H9 (cell line): ENCODE data around the gene DNAI7. TPM values are rescaled to one million over a fixed set of nuclear protein-coding genes. Genes with fewer than 3 reads are reported as not detected.

ENCODE experiments used
- DNase-seq: peaks from one replicate; pipeline ENCODE4 v3.0.0-alpha.2; 2017
- H2AFZ ChIP-seq: one replicate; pipeline ENCODE4 v1.6.1; 2013; ENCODE audit warnings: mild to moderate bottlenecking, low read length, control low read depth, moderate library complexity
- H2AK5ac ChIP-seq: 2 replicates; pipeline ENCODE4 v1.6.1; 2013; ENCODE audit warnings: low read length, control low read depth, mixed read lengths; ENCODE audit not compliant: insufficient read length
- H2BK120ac ChIP-seq: one replicate; pipeline ENCODE4 v1.6.1; 2013; ENCODE audit warnings: low read depth, mild to moderate bottlenecking, low read length, control low read depth, inconsistent platforms; ENCODE audit not compliant: poor library complexity, severe bottlenecking
- H2BK12ac ChIP-seq: 2 replicates; pipeline ENCODE4 v1.6.1; 2013; ENCODE audit warnings: low read length, control low read depth, mixed read lengths, low read depth; ENCODE audit not compliant: insufficient read length
- H2BK15ac ChIP-seq: 2 replicates; pipeline ENCODE4 v1.6.1; 2013; ENCODE audit warnings: low read depth, low read length, control low read depth
- H2BK20ac ChIP-seq: one replicate; pipeline ENCODE4 v1.6.1; 2013; ENCODE audit warnings: low read depth, mild to moderate bottlenecking, low read length, control low read depth, inconsistent platforms; ENCODE audit not compliant: poor library complexity, severe bottlenecking
- H2BK5ac ChIP-seq: 2 replicates; pipeline ENCODE4 v1.6.1; 2013; ENCODE audit warnings: low read length, control low read depth, mixed read lengths; ENCODE audit not compliant: insufficient read length
- H3K14ac ChIP-seq: 2 replicates; pipeline ENCODE4 v1.6.1; 2013; ENCODE audit warnings: low read length, control low read depth; ENCODE audit not compliant: insufficient read depth
- H3K18ac ChIP-seq: 2 replicates; pipeline ENCODE4 v1.6.1; 2013; ENCODE audit warnings: low read depth, mild to moderate bottlenecking, mixed read lengths, low read length, control low read depth; ENCODE audit not compliant: insufficient read length
- H3K23ac ChIP-seq: 2 replicates; pipeline ENCODE4 v1.6.1; 2013; ENCODE audit warnings: low read length, control low read depth, mixed read lengths, low read depth; ENCODE audit not compliant: insufficient read length
- H3K23me2 ChIP-seq: 2 replicates; pipeline ENCODE4 v1.6.1; 2013; ENCODE audit warnings: low read depth, mild to moderate bottlenecking, mixed read lengths, low read length, control low read depth; ENCODE audit not compliant: insufficient read length, poor library complexity, severe bottlenecking
- H3K27ac ChIP-seq: 2 replicates; pipeline ENCODE4 v1.5.1; 2013; ENCODE audit warnings: low read length, control low read depth, mixed read lengths, low read depth; ENCODE audit not compliant: insufficient read length
- H3K27me3 ChIP-seq: 2 replicates; pipeline ENCODE4 v1.6.1; 2013; ENCODE audit warnings: low read length, control low read depth, inconsistent platforms; ENCODE audit not compliant: insufficient read depth
- H3K4ac ChIP-seq: 2 replicates; pipeline ENCODE4 v1.6.1; 2013; ENCODE audit warnings: low read depth, mild to moderate bottlenecking, control low read depth, inconsistent platforms, low read length, moderate library complexity
- H3K4me1 ChIP-seq: 2 replicates; pipeline ENCODE4 v1.6.1; 2013; ENCODE audit warnings: low read length, control low read depth, inconsistent platforms; ENCODE audit not compliant: insufficient read depth
- H3K4me2 ChIP-seq: 2 replicates; pipeline ENCODE4 v1.6.1; 2013; ENCODE audit warnings: low read length, control low read depth, mixed read lengths; ENCODE audit not compliant: insufficient read length, insufficient read depth
- H3K56ac ChIP-seq: 2 replicates; pipeline ENCODE4 v1.6.1; 2013; ENCODE audit warnings: low read depth, mild to moderate bottlenecking, mixed read lengths, low read length, control low read depth; ENCODE audit not compliant: insufficient read length
- H3K79me1 ChIP-seq: 2 replicates; pipeline ENCODE4 v1.6.1; 2013; ENCODE audit warnings: low read depth, mild to moderate bottlenecking, moderate library complexity, low read length, control low read depth, inconsistent platforms; ENCODE audit not compliant: insufficient read depth, poor library complexity, severe bottlenecking
- H3K79me2 ChIP-seq: 2 replicates; pipeline ENCODE4 v1.6.1; 2013; ENCODE audit warnings: low read length, control low read depth, inconsistent platforms; ENCODE audit not compliant: insufficient read depth
- H3K9ac ChIP-seq: 2 replicates; pipeline ENCODE4 v1.6.1; 2013; ENCODE audit warnings: low read length, control low read depth, mixed read lengths; ENCODE audit not compliant: insufficient read length; ENCODE audit errors: extremely low read depth
- H3K9me3 ChIP-seq: one replicate; pipeline ENCODE4 v1.6.1; 2013; ENCODE audit warnings: low read depth, low read length, inconsistent platforms; ENCODE audit not compliant: control insufficient read depth
- H3T11ph ChIP-seq: one replicate; pipeline ENCODE4 v1.6.1; 2013; ENCODE audit warnings: mild to moderate bottlenecking, low read length, control low read depth, inconsistent platforms
- H4K20me1 ChIP-seq: one replicate; pipeline ENCODE4 v1.6.1; 2013; ENCODE audit not compliant: control insufficient read depth, insufficient read length, insufficient read depth
- H4K5ac ChIP-seq: 2 replicates; pipeline ENCODE4 v1.6.1; 2013; ENCODE audit warnings: low read depth, mild to moderate bottlenecking, mixed read lengths, low read length, control low read depth; ENCODE audit not compliant: insufficient read length
- H4K8ac ChIP-seq: replicated peaks from 2 replicates; pipeline ENCODE4 v1.6.1; 2013; ENCODE audit warnings: low read length, control low read depth, mixed read lengths, low read depth; ENCODE audit not compliant: insufficient read length
- H4K91ac ChIP-seq: 2 replicates; pipeline ENCODE4 v1.6.1; 2013; ENCODE audit warnings: low read depth, mild to moderate bottlenecking, moderate library complexity, mixed read lengths, low read length, control low read depth; ENCODE audit not compliant: insufficient read length
- H3K27ac Mint-ChIP-seq, 3 experiments: 2 replicates in 2 of 3; 3 replicates in 1 of 3; pipeline ENCODE4 v1.8.0; 2020 to 2021; ENCODE audit warnings: mixed read lengths in 3 of 3, mild to moderate bottlenecking in 1 of 3, moderate library complexity in 1 of 3
- H3K27me3 Mint-ChIP-seq: 2 replicates; pipeline ENCODE4 v1.8.0; 2021; ENCODE audit warnings: low read depth, mild to moderate bottlenecking, moderate library complexity, mixed read lengths
- H3K36me3 Mint-ChIP-seq, 3 experiments: 2 replicates in 2 of 3; 3 replicates in 1 of 3; pipeline ENCODE4 v1.8.0; 2020 to 2021; ENCODE audit warnings: low read depth in 3 of 3, mixed read lengths in 3 of 3; ENCODE audit not compliant: insufficient read depth in 1 of 3
- H3K4me1 Mint-ChIP-seq, 2 experiments: 2 replicates each; pipeline ENCODE4 v1.8.0; 2020; ENCODE audit warnings: mixed read lengths in 2 of 2
- H3K4me3 Mint-ChIP-seq, 2 experiments: 2 replicates in 1 of 2; 3 replicates in 1 of 2; pipeline ENCODE4 v1.8.0; 2020 to 2021; ENCODE audit warnings: mild to moderate bottlenecking in 2 of 2, mixed read lengths in 2 of 2, moderate library complexity in 1 of 2
- H3K9me3 Mint-ChIP-seq, 2 experiments: 2 replicates in 1 of 2; 3 replicates in 1 of 2; pipeline ENCODE4 v1.8.0; 2020; ENCODE audit warnings: mild to moderate bottlenecking in 2 of 2, mixed read lengths in 2 of 2, moderate library complexity in 1 of 2
- WGBS: extraction: QIAGEN DNeasy Blood & Tissue Kit; methylation state at CpG from one replicate; pipeline ENCODE4 v1.1.7; 2013; ENCODE audit warnings: missing lambda C conversion rate, low lambda C conversion rate, mixed read lengths; ENCODE audit not compliant: insufficient read length; ENCODE audit errors: extremely low coverage; 5-methylcytosine and 5-hydroxymethylcytosine counted together
- total RNA-seq: library from RNA; stranded (reverse); gene quantifications from 2 replicates; pipeline ENCODE4 v1.2.1, GENCODE V29; 2021
- TF ChIP-seq, protein P1 (sequence below): fragments of 200-600 bp; sonication (generic); conservative IDR thresholded peaks from 3 replicates; pipeline ENCODE4 v1.8.0; 2021; ENCODE audit warnings: antibody characterized with exemption, mild to moderate bottlenecking

The DNAI7 gene
- total RNA-seq, 1 experiment from 2014 or later = not detected

DNA sequence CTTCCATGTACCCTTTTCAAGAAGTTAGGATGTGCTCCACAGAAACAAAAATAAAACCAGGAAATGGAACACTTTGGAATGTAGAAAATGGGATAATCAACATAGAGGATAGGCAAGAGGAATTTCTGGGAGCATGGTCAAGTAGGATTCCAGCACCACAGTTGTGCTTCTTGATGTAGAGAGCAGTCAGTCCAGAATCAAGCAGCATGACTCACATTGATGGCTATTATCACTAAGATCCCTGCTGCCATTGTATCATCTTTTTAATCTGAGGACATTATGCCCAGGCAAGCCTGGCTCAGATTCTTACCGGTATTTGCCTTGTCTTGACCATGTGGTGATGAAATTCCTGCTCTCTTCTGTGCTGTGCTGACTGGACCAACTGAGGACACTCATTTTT lies 5.7 kb upstream of the DNAI7 start:
- DNase-seq = no peak
- WGBS = no CpG with 5 or more reads among the region's 1 CpG

More for the DNA sequence above, 5.7 kb upstream of the DNAI7 start:
- Histone ChIP-seq H3K56ac (no peak overlapping the region), H4K5ac (no peak overlapping the region), H3K18ac (no peak overlapping the region), H3K79me2 (no peaks in the 10 kb centered on the region), H2BK15ac (no peak overlapping the region), H3K4me1 (no peaks in the 10 kb centered on the region), H2AK5ac (no peak overlapping the region), H3K4me2 (no peak overlapping the region), H2BK20ac (no peak overlapping the region), H3K14ac (no peak overlapping the region), H3K9me3 (no peaks in the 10 kb centered on the region), H2BK12ac (no peak overlapping the region), H3K27ac (no peak overlapping the region), H3K27me3 (no peaks in the 10 kb centered on the region), H3K4ac (no peak overlapping the region), H4K8ac (no peak overlapping the region), H4K20me1 (no peaks in the 10 kb centered on the region), H3K79me1 (no peaks in the 10 kb centered on the region), H2AFZ (no peak overlapping the region), H3K23me2 (peaks cover 2% of the 10 kb centered on the region), H3T11ph (no peak overlapping the region), H3K9ac (no peak overlapping the region), H3K23ac (no peak overlapping the region), H2BK5ac (no peak overlapping the region), H2BK120ac (no peak overlapping the region), H4K91ac (no peak overlapping the region)
- H3K9me3 Mint-ChIP-seq = no peaks in the 10 kb centered on the region
- H3K4me1 Mint-ChIP-seq = peaks cover 9 to 10% of the 10 kb centered on the region in 2 experiments
- H3K27ac Mint-ChIP-seq = no peak overlapping the region
- H3K4me3 Mint-ChIP-seq = no peak overlapping the region
- H3K27me3 Mint-ChIP-seq = no peaks in the 10 kb centered on the region
- H3K36me3 Mint-ChIP-seq = no peaks in the 10 kb centered on the region; a peak in 1 of 7 replicates
- TF ChIP-seq, protein P1, sequence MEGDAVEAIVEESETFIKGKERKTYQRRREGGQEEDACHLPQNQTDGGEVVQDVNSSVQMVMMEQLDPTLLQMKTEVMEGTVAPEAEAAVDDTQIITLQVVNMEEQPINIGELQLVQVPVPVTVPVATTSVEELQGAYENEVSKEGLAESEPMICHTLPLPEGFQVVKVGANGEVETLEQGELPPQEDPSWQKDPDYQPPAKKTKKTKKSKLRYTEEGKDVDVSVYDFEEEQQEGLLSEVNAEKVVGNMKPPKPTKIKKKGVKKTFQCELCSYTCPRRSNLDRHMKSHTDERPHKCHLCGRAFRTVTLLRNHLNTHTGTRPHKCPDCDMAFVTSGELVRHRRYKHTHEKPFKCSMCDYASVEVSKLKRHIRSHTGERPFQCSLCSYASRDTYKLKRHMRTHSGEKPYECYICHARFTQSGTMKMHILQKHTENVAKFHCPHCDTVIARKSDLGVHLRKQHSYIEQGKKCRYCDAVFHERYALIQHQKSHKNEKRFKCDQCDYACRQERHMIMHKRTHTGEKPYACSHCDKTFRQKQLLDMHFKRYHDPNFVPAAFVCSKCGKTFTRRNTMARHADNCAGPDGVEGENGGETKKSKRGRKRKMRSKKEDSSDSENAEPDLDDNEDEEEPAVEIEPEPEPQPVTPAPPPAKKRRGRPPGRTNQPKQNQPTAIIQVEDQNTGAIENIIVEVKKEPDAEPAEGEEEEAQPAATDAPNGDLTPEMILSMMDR = no peak
